Adrenal gland (tissue), 12 donors: ENCODE results near the gene ACVR1B. TPM values are rescaled to one million over a fixed set of nuclear protein-coding genes. Genes with fewer than 3 reads are reported as not detected.

Experiments used
- DNase-seq, 7 donors: peaks; one replicate each; pipeline ENCODE4 v3.0.0-alpha.2; 2019 to 2020
- H3K27ac ChIP-seq, 5 donors: fragments of 200-600 bp; sonication (generic) in 4 of 5; 1 replicate in 3 of 5; 2 replicates in 2 of 5; pipeline versions ENCODE4 v1.5.1 to v1.8.0; 2016 to 2020; ENCODE audit warnings: mild to moderate bottlenecking in 1 of 5
- H3K27me3 ChIP-seq: fragments of 200-600 bp; 2 replicates; pipeline ENCODE4 v1.8.0; 2021
- H3K36me3 ChIP-seq, 2 donors: fragments of 200-600 bp; replicated peaks in 1 of 2; 1 replicate in 1 of 2; 2 replicates in 1 of 2; pipeline versions ENCODE4 v1.5.1 to v1.8.0; 2018 to 2022
- H3K4me1 ChIP-seq, 2 donors: fragments of 200-600 bp; replicated peaks in 1 of 2; 1 replicate in 1 of 2; 2 replicates in 1 of 2; pipeline versions ENCODE4 v1.5.1 to v1.8.0; 2018 to 2021
- H3K4me3 ChIP-seq, 4 donors: fragments of 200-600 bp; sonication (generic) in 3 of 4; one replicate each; pipeline ENCODE4 v1.5.1; 2016 to 2018
- H3K9me3 ChIP-seq, 3 donors: fragments of 200-600 bp; sonication (generic) in 1 of 3; replicated peaks in 1 of 3; 1 replicate in 2 of 3; 2 replicates in 1 of 3; pipeline versions ENCODE4 v1.5.1 to v1.8.0; 2016 to 2021
- CTCF ChIP-seq, 6 experiments: fragments of 450-650 bp in 4 of 6; fragments of 200-600 bp in 2 of 6; sonication (generic) in 1 of 6; IDR thresholded peaks; 1 replicate in 5 of 6; 2 replicates in 1 of 6; pipeline versions ENCODE4 v1.5.1 to v1.8.0; 2016 to 2021; ENCODE audit warnings: antibody characterized with exemption in 6 of 6, mild to moderate bottlenecking in 2 of 6, moderate library complexity in 1 of 6
- POLR2A ChIP-seq, 2 donors: fragments of 450-650 bp; IDR thresholded peaks; one replicate each; pipeline ENCODE4 v1.6.1; 2017; ENCODE audit warnings: antibody characterized with exemption in 2 of 2, mild to moderate bottlenecking in 2 of 2, moderate library complexity in 1 of 2
- WGBS, 4 donors: extraction: QIAGEN DNeasy Blood & Tissue Kit in 2 of 4; methylation state at CpG; one replicate each; pipeline versions ENCODE4 v1.1.5 to v1.1.7; 2013 to 2017; 5-methylcytosine and 5-hydroxymethylcytosine counted together
- intact Hi-C, 2 donors: fragments of 100-400 bp; cut with DNase I; formaldehyde crosslinking; loops; one replicate each; pipeline versions ENCODE4 v1.14.1 to v1.15.0; 2022 to 2023
- polyA plus RNA-seq, 3 donors: library from polyadenylated mRNA; stranded (reverse); fragments of 200-250 nt in 2 of 3; fragments of 350-450 nt in 1 of 3; fragmentation: Illumina TruSeq in 1 of 3; extraction: RNeasy Lipid Tissue Mini Kit (QIAGEN cat#74804) in 1 of 3; gene quantifications; one replicate each; pipeline ENCODE4 v1.2.3, GENCODE V29; 2013 to 2014
- total RNA-seq, 9 donors: library from RNA; depleted of rRNA in 4 of 9; stranded (reverse); fragments of >200 nt in 4 of 9; fragments of 120-200 nt in 1 of 9; fragmentation: NEBNext Ultra II Directional in 1 of 9; extraction: Animal tissue kit (Norgen Biotek cat#: 25700) in 1 of 9; gene quantifications; one replicate each; pipeline versions ENCODE4 v1.1.0 to v1.2.4, GENCODE V29; 2013 to 2023
- donor health status: healthy with polysubstance abuse.
- donor health status: Bipolar disorder and iron deficiency.
- donor health status: DM: yes; HTN: yes; CAD: no.
- donor health status: DM: no; HTN: no; CAD: no.
- donor health status: DM: no; HTN: no; CAD: no.
- donor health status: DM: yes; HTN: yes; CAD: no.

Gene ACVR1B
- total and polyA plus RNA-seq, 12 donors, result 6.3 to 26.3 (median 13.9) TPM

- WGBS, 4 donors, result 50 to 100% (median 74%) methylated on average over 1 to 2 of the region's 2 CpGs
- peak in 2 of 7 donors; percentile 13 to 35 for DNase-seq
- no peak overlapping the region for H3K4me3 ChIP-seq
- intact Hi-C loops, result no loop called here
- no peaks in the 10 kb centered on the region for H3K9me3 ChIP-seq
- TF ChIP-seq CTCF (IDR thresholded peaks at IDR 0.05) (no peak), POLR2A (IDR thresholded peaks at IDR 0.05) (no peak)
- H3K36me3 ChIP-seq, result no peaks in the 10 kb centered on the region
- H3K27ac ChIP-seq, result peak overlapping the region; percentile 3 to 92 (median 77)
- H3K27me3 ChIP-seq, result no peaks in the 10 kb centered on the region
- peaks cover 27 to 49% of the 10 kb centered on the region in 2 donors for H3K4me1 ChIP-seq
Measured at GRCh38 chr12:52035926-52036325, 84.4 kb downstream of the ACVR1B start.

GRCh38 chr12:52036587-52037171 is 85.2 kb downstream of the ACVR1B start:
- Histone ChIP-seq H3K27ac (peak overlapping the region; percentile 3 to 92 (median 77)), H3K4me3 (peak overlapping the region in 1 of 4 donors; percentile 72), H3K9me3 (no peaks in the 10 kb centered on the region), H3K36me3 (no peaks in the 10 kb centered on the region), H3K27me3 (no peaks in the 10 kb centered on the region), H3K4me1 (peaks cover 27 to 49% of the 10 kb centered on the region in 2 donors)
- TF ChIP-seq CTCF (IDR thresholded peaks at IDR 0.05) (no peak), POLR2A (IDR thresholded peaks at IDR 0.05) (peak; percentile 45 to 79)
- 5 to 12% (median 6%) methylated on average over 9 to 53 of the region's 53 CpGs; no CpG with 5 or more reads in 1 of the 4 donors for WGBS, 4 donors
- DNase-seq, result peak; percentile 80 to 95 (median 93)
- intact Hi-C loops, result no loop called here

- peak in 6 of 7 donors; percentile 68 to 79 (median 70) for DNase-seq
- Histone ChIP-seq H3K4me3 (peak overlapping the region in 3 of 4 donors; percentile 44 to 72 (median 54)), H3K27me3 (no peaks in the 10 kb centered on the region), H3K4me1 (peaks cover 27 to 45% of the 10 kb centered on the region in 2 donors), H3K36me3 (no peaks in the 10 kb centered on the region), H3K27ac (peak overlapping the region in 4 of 5 donors; percentile 50 to 94 (median 90)), H3K9me3 (no peaks in the 10 kb centered on the region)
- TF ChIP-seq POLR2A (IDR thresholded peaks at IDR 0.05), result peak; percentile 26
- no peak for TF ChIP-seq CTCF (IDR thresholded peaks at IDR 0.05)
- intact Hi-C loops, result no loop called here
- WGBS, 4 donors, result 1 to 3% (median 2%) methylated on average over 23 to 56 of the region's 59 CpGs
Measured at GRCh38 chr12:52037248-52037861, 85.9 kb downstream of the ACVR1B start.

GRCh38 chr12:52038447-52038846 is 86.9 kb downstream of the ACVR1B start:
- intact Hi-C loops, result no loop called here
- Histone ChIP-seq H3K36me3 (no peaks in the 10 kb centered on the region), H3K4me3 (peak overlapping the region in 1 of 4 donors; percentile 72), H3K27me3 (no peaks in the 10 kb centered on the region), H3K27ac (peak overlapping the region in 4 of 5 donors; percentile 50 to 94 (median 90)), H3K9me3 (no peaks in the 10 kb centered on the region), H3K4me1 (peaks cover 25 to 48% of the 10 kb centered on the region in 2 donors)
- TF ChIP-seq CTCF (IDR thresholded peaks at IDR 0.05) (peak in 1 of 6 experiments; percentile 14), POLR2A (IDR thresholded peaks at IDR 0.05) (peak in 1 of 2 donors; percentile 43)
- DNase-seq, result peak in 1 of 7 donors; percentile 32
- WGBS, 4 donors, result 54 to 64% (median 57%) methylated on average over 6 of the region's 6 CpGs
